A673 (cell line): ENCODE measurements around the gene SERPINB1. TPM values are rescaled to one million over a fixed set of nuclear protein-coding genes. Genes with fewer than 3 reads are reported as not detected.

ENCODE experiments used
- BruUV-seq: library from RNA; stranded (reverse); fragments of 400-500 nt; replicated peaks from 2 replicates; lab custom pipeline; 2021; lab: Mats Ljungman, UMichigan
- CTCF ChIA-PET: fragments of 300-600 bp; sonication (Branson Sonifier 250); formaldehyde crosslinking; loops from one replicate; lab custom pipeline; 2022; ENCODE audit warnings: antibody characterized with exemption; lab: Charles Lee
- POLR2A ChIA-PET: fragments of 300-600 bp; sonication (Branson Sonifier 250); formaldehyde crosslinking; loops from one replicate; lab custom pipeline; 2022; ENCODE audit warnings: antibody characterized with exemption; ENCODE audit not compliant: low non-redundant PET; lab: Charles Lee
- DNase-seq: peaks from one replicate; pipeline ENCODE4 v3.0.0-alpha.2; 2015; ENCODE audit warnings: low spot score
- H3K27ac ChIP-seq: fragments of 200-600 bp; sonication (generic); 2 replicates; pipeline ENCODE4 v1.5.1; 2016; ENCODE audit warnings: mixed run types, low read depth, mild to moderate bottlenecking, mixed read lengths, antibody characterized with exemption, low read length; ENCODE audit not compliant: poor library complexity, severe bottlenecking
- H3K27me3 ChIP-seq: fragments of 200-600 bp; sonication (generic); replicated peaks from 2 replicates; pipeline ENCODE4 v1.6.1; 2017; ENCODE audit warnings: mixed run types, low read depth, mild to moderate bottlenecking, mixed read lengths, antibody characterized with exemption, low read length; ENCODE audit not compliant: insufficient read depth, poor library complexity
- H3K36me3 ChIP-seq: fragments of 200-600 bp; sonication (generic); 2 replicates; pipeline ENCODE4 v1.6.1; 2016; ENCODE audit warnings: mixed run types, mild to moderate bottlenecking, mixed read lengths, antibody characterized with exemption, low read length; ENCODE audit not compliant: insufficient read depth, poor library complexity, severe bottlenecking
- H3K4me1 ChIP-seq: fragments of 200-600 bp; sonication (generic); 2 replicates; pipeline ENCODE4 v1.6.1; 2017; ENCODE audit warnings: mixed run types, mild to moderate bottlenecking, mixed read lengths, antibody characterized with exemption, low read length; ENCODE audit not compliant: insufficient read depth, poor library complexity, severe bottlenecking
- H3K4me3 ChIP-seq: fragments of 200-600 bp; sonication (generic); 2 replicates; pipeline ENCODE4 v1.5.1; 2016; ENCODE audit warnings: low read depth, mixed run types, mild to moderate bottlenecking, mixed read lengths, low read length; ENCODE audit not compliant: poor library complexity, severe bottlenecking
- H3K9me3 ChIP-seq: fragments of 200-600 bp; sonication (generic); 2 replicates; pipeline ENCODE4 v1.6.1; 2016; ENCODE audit warnings: mixed run types, low read depth, mild to moderate bottlenecking, mixed read lengths, antibody characterized with exemption, low read length; ENCODE audit not compliant: poor library complexity, severe bottlenecking
- EZH2 ChIP-seq: fragments of 200-600 bp; sonication (generic); IDR thresholded peaks from 2 replicates; pipeline ENCODE4 v1.6.1; 2017; ENCODE audit warnings: borderline replicate concordance, low read depth, mild to moderate bottlenecking, mixed read lengths, antibody characterized with exemption, low read length; ENCODE audit not compliant: poor library complexity, severe bottlenecking
- intact Hi-C: fragments of 100-400 bp; cut with micrococcal nuclease; formaldehyde crosslinking; loops from one replicate; pipeline ENCODE4 v1.10.0; 2022; ENCODE audit not compliant: unreplicated experiment
- total RNA-seq: library from RNA; stranded (reverse); gene quantifications from 2 replicates; pipeline ENCODE4 v1.2.3, GENCODE V29; 2021
- TF ChIP-seq, protein P1 (sequence below): fragments of 300-800, 200-600 bp; sonication (generic); conservative IDR thresholded peaks from 2 replicates; pipeline ENCODE4 v1.5.1; 2017; ENCODE audit warnings: low read depth, mild to moderate bottlenecking, antibody characterized with exemption, low read length, moderate library complexity, mixed read lengths

Gene SERPINB1
- total RNA-seq, 1 experiment from 2014 or later, result 1.3 TPM

- H3K4me1 ChIP-seq, result peaks cover 39% of the 10 kb centered on the region
- peak overlapping the region; percentile 78 for H3K27ac ChIP-seq
- H3K27me3 ChIP-seq, result no peaks in the 10 kb centered on the region
- H3K9me3 ChIP-seq, result no peaks in the 10 kb centered on the region
- BruUV-seq, result no TSS peak
- no peak overlapping the region for H3K4me3 ChIP-seq
- ChIA-PET CTCF (interaction anchor here (0.7 kb wide), 2 partner anchors 156 to 1122 kb away, joined by 3 to 17 read pairs; no protein-coding TSS in a partner anchor), POLR2A (no interaction called here)
- intact Hi-C loops, result no loop called here
- no peak for DNase-seq
- H3K36me3 ChIP-seq, result no peaks in the 10 kb centered on the region
- TF ChIP-seq EZH2, result no peak
- TF ChIP-seq, protein P1, sequence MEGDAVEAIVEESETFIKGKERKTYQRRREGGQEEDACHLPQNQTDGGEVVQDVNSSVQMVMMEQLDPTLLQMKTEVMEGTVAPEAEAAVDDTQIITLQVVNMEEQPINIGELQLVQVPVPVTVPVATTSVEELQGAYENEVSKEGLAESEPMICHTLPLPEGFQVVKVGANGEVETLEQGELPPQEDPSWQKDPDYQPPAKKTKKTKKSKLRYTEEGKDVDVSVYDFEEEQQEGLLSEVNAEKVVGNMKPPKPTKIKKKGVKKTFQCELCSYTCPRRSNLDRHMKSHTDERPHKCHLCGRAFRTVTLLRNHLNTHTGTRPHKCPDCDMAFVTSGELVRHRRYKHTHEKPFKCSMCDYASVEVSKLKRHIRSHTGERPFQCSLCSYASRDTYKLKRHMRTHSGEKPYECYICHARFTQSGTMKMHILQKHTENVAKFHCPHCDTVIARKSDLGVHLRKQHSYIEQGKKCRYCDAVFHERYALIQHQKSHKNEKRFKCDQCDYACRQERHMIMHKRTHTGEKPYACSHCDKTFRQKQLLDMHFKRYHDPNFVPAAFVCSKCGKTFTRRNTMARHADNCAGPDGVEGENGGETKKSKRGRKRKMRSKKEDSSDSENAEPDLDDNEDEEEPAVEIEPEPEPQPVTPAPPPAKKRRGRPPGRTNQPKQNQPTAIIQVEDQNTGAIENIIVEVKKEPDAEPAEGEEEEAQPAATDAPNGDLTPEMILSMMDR, result no peak
Measured at GRCh38 chr6:2797564-2798031, 44.1 kb downstream of the SERPINB1 start.

DNA sequence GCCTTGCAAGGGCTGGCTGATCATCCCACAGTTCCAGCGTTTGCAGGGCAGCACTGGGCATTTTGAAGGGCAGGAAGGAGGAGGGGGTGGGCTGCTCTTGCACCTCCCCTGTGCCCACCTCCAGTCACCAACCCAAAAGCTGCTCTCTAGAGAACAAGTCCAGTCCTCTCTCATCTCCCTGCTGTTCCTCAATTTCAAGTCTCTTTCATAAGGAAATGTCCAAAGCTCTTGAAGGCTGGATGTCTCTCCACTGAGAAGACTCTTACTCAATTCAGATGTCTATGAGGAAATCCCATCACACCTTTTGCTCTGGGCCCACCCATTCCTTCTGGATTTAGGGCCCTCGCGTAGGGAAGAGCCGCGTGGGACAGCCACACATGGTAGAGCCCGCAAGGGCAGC lies 44.8 kb downstream of the SERPINB1 start:
- intact Hi-C loops, result no loop called here
- no TSS peak for BruUV-seq
- H3K27ac ChIP-seq, result peak overlapping the region; percentile 61
- peaks cover 44% of the 10 kb centered on the region for H3K4me1 ChIP-seq
- H3K27me3 ChIP-seq, result no peaks in the 10 kb centered on the region
- ChIA-PET POLR2A (no interaction called here), CTCF (interaction anchor here (0.7 kb wide), 1 partner anchor 157 kb away, joined by 3 read pairs; no protein-coding TSS in a partner anchor)
- DNase-seq, result no peak
- TF ChIP-seq, protein P1, result no peak
- TF ChIP-seq EZH2, result no peak
- H3K9me3 ChIP-seq, result no peaks in the 10 kb centered on the region
- H3K36me3 ChIP-seq, result no peaks in the 10 kb centered on the region
- no peak overlapping the region for H3K4me3 ChIP-seq

- no peaks in the 10 kb centered on the region for H3K36me3 ChIP-seq
- peaks cover 44% of the 10 kb centered on the region for H3K4me1 ChIP-seq
- CTCF ChIA-PET, result interaction anchor here (0.6 to 0.7 kb wide), 2 partner anchors 50 to 54 kb away, joined by 3 to 9 read pairs; no protein-coding TSS in a partner anchor
- BruUV-seq, result no TSS peak
- intact Hi-C loops, result no loop called here
- H3K27ac ChIP-seq, result no peak overlapping the region
- TF ChIP-seq, protein P1, result no peak
- TF ChIP-seq EZH2, result no peak
- no peaks in the 10 kb centered on the region for H3K9me3 ChIP-seq
- no peak overlapping the region for H3K4me3 ChIP-seq
- DNase-seq, result no peak
- H3K27me3 ChIP-seq, result no peaks in the 10 kb centered on the region
- POLR2A ChIA-PET, result no interaction called here
Measured at GRCh38 chr6:2795956-2796355, 45.7 kb downstream of the SERPINB1 start.
